ENCODE measurements around the gene FLG.

Gene FLG
- total RNA-seq, result 0 reads per million in 3 donors

DNA sequence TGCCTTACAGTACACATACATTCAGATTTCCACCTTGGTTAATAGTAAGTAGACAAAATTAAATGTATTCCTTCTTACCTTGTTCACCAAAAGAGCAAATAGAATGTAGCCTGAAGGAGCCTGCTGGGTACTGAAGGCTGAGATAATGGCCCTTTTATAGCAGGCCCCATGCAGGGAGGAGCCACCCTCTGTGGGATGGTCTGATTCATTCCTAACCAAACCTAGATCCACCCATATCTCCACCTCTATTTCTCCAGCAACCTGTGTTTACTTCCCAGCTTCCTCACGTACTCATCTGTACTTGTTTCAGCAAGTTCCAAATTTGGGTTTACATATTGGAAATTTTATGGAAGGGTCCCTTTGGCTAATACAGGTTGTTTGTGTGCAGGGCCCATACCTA, at the start of gene FLG:
Gene FLG (minus strand): TSS at position 129 of the 400 bp plus-strand sequence. CDS start 9,783 bp downstream, outside the sequence.
- no peak within 1 kb of the TSS for H3K4me3 ChIP-seq (ENCODE audit: insufficient read depth, low read depth, low read length, poor library complexity, severe bottlenecking)
- no peaks in the 10 kb centered on the region for H3K4me1 ChIP-seq (ENCODE audit: control insufficient read depth, insufficient read depth, low read length, poor library complexity, severe bottlenecking)
- no peaks in the 10 kb centered on the region for H3K36me3 ChIP-seq (ENCODE audit: control insufficient read depth, insufficient read depth, low read length)
- no peak for DNase-seq
- H3K9me3 ChIP-seq (ENCODE audit: control insufficient read depth, low read length), result no peaks in the 10 kb centered on the region
- H3K27ac ChIP-seq (ENCODE audit: insufficient read depth, low read length, poor library complexity, severe bottlenecking), result no peak within 1 kb of the TSS
- no peaks in the 10 kb centered on the region for H3K27me3 ChIP-seq (replicated peaks; ENCODE audit: control insufficient read depth, insufficient read depth, low read length, poor library complexity, severe bottlenecking)

DNA sequence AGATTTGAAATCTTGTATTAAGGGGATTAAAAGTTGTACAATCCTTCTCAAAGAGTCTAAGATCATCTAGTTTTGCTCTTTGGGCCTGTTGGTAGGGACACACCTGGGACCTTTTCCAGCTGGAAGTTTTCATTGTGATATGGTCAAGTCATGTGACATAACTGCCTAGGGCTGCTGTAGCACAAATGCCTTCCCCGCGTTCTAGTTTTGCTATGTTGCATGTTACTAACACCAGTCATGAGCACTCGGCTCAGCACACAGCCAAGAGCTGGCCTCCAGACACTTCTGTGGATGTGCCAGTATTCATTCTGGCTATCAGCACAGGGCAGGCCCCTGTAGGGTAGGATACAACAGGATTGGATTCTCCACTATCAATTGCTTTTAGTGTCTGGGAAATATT, 49.4 kb upstream of the FLG start:
- no peak for DNase-seq
- Histone ChIP-seq H3K27ac (ENCODE audit: insufficient read depth, low read length, poor library complexity, severe bottlenecking) (no peak overlapping the region), H3K36me3 (ENCODE audit: control insufficient read depth, insufficient read depth, low read length) (no peaks in the 10 kb centered on the region), H3K4me3 (ENCODE audit: insufficient read depth, low read depth, low read length, poor library complexity, severe bottlenecking) (no peak overlapping the region), H3K27me3 (replicated peaks; ENCODE audit: control insufficient read depth, insufficient read depth, low read length, poor library complexity, severe bottlenecking) (no peaks in the 10 kb centered on the region), H3K9me3 (ENCODE audit: control insufficient read depth, low read length) (no peaks in the 10 kb centered on the region), H3K4me1 (ENCODE audit: control insufficient read depth, insufficient read depth, low read length, poor library complexity, severe bottlenecking) (no peaks in the 10 kb centered on the region)

DNA sequence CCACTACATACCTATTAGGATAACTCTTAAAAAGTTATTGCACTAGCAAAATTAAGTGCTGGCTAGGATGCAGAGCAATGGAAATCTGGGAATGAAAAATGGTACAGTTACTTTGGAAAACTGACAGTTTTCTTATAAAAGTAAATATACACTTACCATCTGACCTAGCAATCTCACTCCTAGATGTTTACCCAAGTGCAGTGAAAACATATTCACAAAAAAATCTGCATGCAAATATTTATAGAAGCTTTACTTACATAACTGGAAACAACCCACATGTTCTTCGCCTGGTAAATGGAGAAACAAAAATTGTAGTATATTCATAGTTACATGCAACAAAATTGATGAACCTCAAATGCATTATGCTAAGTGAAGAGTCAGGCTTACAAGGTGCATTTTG, 47.6 kb upstream of the FLG start:
- no peak for DNase-seq
- Histone ChIP-seq H3K36me3 (ENCODE audit: control insufficient read depth, insufficient read depth, low read length) (no peaks in the 10 kb centered on the region), H3K27ac (ENCODE audit: insufficient read depth, low read length, poor library complexity, severe bottlenecking) (no peak overlapping the region), H3K27me3 (replicated peaks; ENCODE audit: control insufficient read depth, insufficient read depth, low read length, poor library complexity, severe bottlenecking) (no peaks in the 10 kb centered on the region), H3K9me3 (ENCODE audit: control insufficient read depth, low read length) (no peaks in the 10 kb centered on the region), H3K4me1 (ENCODE audit: control insufficient read depth, insufficient read depth, low read length, poor library complexity, severe bottlenecking) (no peaks in the 10 kb centered on the region), H3K4me3 (ENCODE audit: insufficient read depth, low read depth, low read length, poor library complexity, severe bottlenecking) (no peak overlapping the region)

DNA sequence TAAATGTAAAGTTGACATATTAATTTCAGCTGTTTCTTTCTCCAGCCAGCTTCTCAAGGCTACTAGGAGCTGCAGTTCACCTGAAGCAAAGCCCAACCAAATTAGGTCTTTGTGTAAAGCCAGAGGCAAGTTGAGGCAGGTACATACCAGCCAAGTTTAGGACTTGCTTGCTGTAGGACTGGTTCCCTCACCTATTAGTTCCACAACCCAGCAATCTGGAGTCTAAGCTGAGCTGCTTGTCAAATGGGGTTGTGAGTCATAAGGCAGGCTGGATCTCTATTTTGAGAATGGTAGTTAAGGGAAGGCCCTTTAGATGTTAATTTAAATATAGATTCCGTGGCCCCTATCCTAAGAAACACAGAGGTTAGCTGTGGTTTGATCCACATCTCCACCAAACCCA, 42.4 kb upstream of the FLG start:
- Histone ChIP-seq H3K9me3 (ENCODE audit: control insufficient read depth, low read length) (no peaks in the 10 kb centered on the region), H3K27ac (ENCODE audit: insufficient read depth, low read length, poor library complexity, severe bottlenecking) (no peak overlapping the region), H3K27me3 (replicated peaks; ENCODE audit: control insufficient read depth, insufficient read depth, low read length, poor library complexity, severe bottlenecking) (no peaks in the 10 kb centered on the region), H3K4me1 (ENCODE audit: control insufficient read depth, insufficient read depth, low read length, poor library complexity, severe bottlenecking) (no peaks in the 10 kb centered on the region), H3K36me3 (ENCODE audit: control insufficient read depth, insufficient read depth, low read length) (no peaks in the 10 kb centered on the region), H3K4me3 (ENCODE audit: insufficient read depth, low read depth, low read length, poor library complexity, severe bottlenecking) (no peak overlapping the region)
- no peak for DNase-seq

DNA sequence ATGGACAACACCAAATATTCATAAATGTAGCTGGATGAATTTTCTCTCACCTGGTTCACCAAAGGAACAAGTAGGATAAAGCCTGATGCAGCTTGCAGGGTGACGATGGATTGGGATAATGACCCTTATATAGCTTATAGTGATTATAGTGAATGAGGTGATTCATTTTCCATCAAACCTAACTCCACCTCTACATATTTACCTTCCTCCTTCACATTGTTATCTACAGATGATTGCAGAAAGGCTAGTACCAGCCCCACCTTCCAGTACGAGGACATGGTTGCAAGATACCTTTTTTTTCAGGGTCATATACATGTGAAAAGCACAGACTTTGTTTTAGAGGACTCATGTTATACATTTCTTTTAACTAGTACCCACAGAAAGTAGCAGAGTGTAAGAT, 34.9 kb upstream of the FLG start, which contains the start of gene FLG2:
Gene FLG2 (minus strand): TSS at position 101 of the 400 bp plus-strand sequence. CDS start 1,122 bp downstream, outside the sequence.
- no peaks in the 10 kb centered on the region for H3K4me1 ChIP-seq (ENCODE audit: control insufficient read depth, insufficient read depth, low read length, poor library complexity, severe bottlenecking)
- no peaks in the 10 kb centered on the region for H3K36me3 ChIP-seq (ENCODE audit: control insufficient read depth, insufficient read depth, low read length)
- no peak within 1 kb of the TSS for H3K27ac ChIP-seq (ENCODE audit: insufficient read depth, low read length, poor library complexity, severe bottlenecking)
- H3K4me3 ChIP-seq (ENCODE audit: insufficient read depth, low read depth, low read length, poor library complexity, severe bottlenecking), result no peak within 1 kb of the TSS
- DNase-seq, result no peak
- no peaks in the 10 kb centered on the region for H3K27me3 ChIP-seq (replicated peaks; ENCODE audit: control insufficient read depth, insufficient read depth, low read length, poor library complexity, severe bottlenecking)
- H3K9me3 ChIP-seq (ENCODE audit: control insufficient read depth, low read length), result no peaks in the 10 kb centered on the region

DNA sequence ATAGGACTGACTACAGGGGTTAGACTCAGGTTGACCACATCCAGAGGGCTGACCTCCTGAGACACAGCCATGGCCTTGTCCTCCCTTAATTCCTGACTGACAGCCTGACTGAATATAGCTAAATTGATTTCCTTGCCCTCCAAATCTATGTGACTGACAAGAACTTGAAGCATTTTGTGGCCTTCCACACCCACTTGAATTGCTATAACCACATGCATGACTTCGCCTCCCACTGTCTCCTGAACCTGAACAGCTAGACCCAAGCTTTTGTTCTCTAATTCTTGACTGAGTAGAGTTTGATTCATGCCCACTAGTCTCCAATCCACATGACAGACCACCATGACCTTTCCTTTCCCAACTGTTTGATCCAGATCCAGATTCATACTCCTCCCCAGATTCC, 31.7 kb upstream of the FLG start:
- Histone ChIP-seq H3K27ac (ENCODE audit: insufficient read depth, low read length, poor library complexity, severe bottlenecking) (no peak overlapping the region), H3K4me1 (ENCODE audit: control insufficient read depth, insufficient read depth, low read length, poor library complexity, severe bottlenecking) (no peaks in the 10 kb centered on the region), H3K9me3 (ENCODE audit: control insufficient read depth, low read length) (no peaks in the 10 kb centered on the region), H3K27me3 (replicated peaks; ENCODE audit: control insufficient read depth, insufficient read depth, low read length, poor library complexity, severe bottlenecking) (no peaks in the 10 kb centered on the region), H3K36me3 (ENCODE audit: control insufficient read depth, insufficient read depth, low read length) (no peaks in the 10 kb centered on the region), H3K4me3 (ENCODE audit: insufficient read depth, low read depth, low read length, poor library complexity, severe bottlenecking) (no peak overlapping the region)
- no peak for DNase-seq

DNA sequence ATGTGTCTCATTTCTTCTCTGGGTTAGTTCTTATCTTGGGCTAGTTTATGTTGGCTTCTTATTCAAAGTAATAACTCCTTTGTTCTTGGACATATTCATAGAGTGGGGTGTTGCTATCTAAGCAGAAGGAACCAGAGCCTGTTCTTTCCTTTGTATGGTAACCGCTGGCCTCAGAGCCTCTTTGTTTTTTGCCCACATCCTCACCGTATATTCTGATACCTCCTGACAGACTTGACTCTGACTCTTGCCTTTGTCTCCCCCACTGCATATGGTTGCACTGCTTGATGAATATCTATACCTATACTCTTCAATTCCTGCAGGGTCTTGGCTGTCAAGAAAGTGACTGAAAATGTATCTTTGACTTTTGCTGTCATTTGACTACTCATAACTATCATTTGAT, 24.6 kb upstream of the FLG start:
- peaks cover under 1% of the 10 kb centered on the region for H3K27me3 ChIP-seq (replicated peaks; ENCODE audit: control insufficient read depth, insufficient read depth, low read length, poor library complexity, severe bottlenecking)
- no peaks in the 10 kb centered on the region for H3K36me3 ChIP-seq (ENCODE audit: control insufficient read depth, insufficient read depth, low read length)
- H3K4me3 ChIP-seq (ENCODE audit: insufficient read depth, low read depth, low read length, poor library complexity, severe bottlenecking), result no peak overlapping the region
- H3K9me3 ChIP-seq (ENCODE audit: control insufficient read depth, low read length), result no peaks in the 10 kb centered on the region
- no peaks in the 10 kb centered on the region for H3K4me1 ChIP-seq (ENCODE audit: control insufficient read depth, insufficient read depth, low read length, poor library complexity, severe bottlenecking)
- H3K27ac ChIP-seq (ENCODE audit: insufficient read depth, low read length, poor library complexity, severe bottlenecking), result no peak overlapping the region
- DNase-seq, result no peak

DNA sequence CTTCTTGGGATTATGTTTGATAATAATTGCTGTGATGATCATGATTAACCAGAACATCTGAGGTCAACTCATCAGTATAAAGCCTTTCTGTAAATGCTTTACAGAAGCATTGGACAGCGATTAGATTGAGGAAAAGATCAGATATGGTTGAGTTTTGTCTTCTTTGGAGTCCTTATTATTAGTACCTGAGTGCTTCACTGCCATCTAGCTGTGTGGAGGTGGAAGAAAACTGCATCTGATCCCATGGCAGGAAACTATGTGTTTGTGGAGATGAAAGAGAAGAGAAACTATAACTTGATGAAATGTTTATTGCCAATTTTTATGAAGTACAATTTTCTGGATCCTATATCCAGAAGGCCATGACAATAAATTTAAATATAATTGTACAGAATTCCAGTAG, 23.4 kb upstream of the FLG start:
- no peak for DNase-seq
- no peaks in the 10 kb centered on the region for H3K9me3 ChIP-seq (ENCODE audit: control insufficient read depth, low read length)
- no peak overlapping the region for H3K27ac ChIP-seq (ENCODE audit: insufficient read depth, low read length, poor library complexity, severe bottlenecking)
- H3K4me1 ChIP-seq (ENCODE audit: control insufficient read depth, insufficient read depth, low read length, poor library complexity, severe bottlenecking), result no peaks in the 10 kb centered on the region
- H3K27me3 ChIP-seq (replicated peaks; ENCODE audit: control insufficient read depth, insufficient read depth, low read length, poor library complexity, severe bottlenecking), result peaks cover 3% of the 10 kb centered on the region
- no peak overlapping the region for H3K4me3 ChIP-seq (ENCODE audit: insufficient read depth, low read depth, low read length, poor library complexity, severe bottlenecking)
- H3K36me3 ChIP-seq (ENCODE audit: control insufficient read depth, insufficient read depth, low read length), result no peaks in the 10 kb centered on the region

DNA sequence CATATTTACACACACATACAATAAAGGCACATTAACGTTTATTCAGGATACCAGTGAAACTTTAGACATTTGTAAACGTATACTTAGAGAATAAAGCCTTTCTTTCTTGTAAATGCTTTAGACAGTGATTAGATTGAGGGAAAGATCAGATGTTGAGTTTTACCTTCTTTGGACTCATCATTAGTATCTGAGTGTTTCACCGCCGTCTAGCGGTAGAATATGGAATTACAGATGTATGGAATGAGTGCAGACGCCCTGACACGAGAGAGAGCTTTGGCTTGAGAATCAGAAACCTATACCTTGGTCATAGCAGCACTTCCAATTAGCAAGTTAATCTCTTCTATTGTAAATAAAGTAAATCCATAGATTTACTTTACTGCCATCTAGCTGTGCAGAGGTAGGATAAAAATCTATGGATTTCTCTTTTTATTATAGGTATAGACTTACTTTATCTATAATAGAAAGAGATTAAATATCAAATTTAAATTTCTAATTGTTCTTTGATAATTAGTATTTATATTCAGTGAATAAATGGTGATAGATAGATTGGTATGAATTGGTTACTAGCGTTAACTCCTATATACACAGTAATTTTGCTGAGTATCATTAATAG, 22.2 kb upstream of the FLG start:
- Histone ChIP-seq H3K27me3 (replicated peaks; ENCODE audit: control insufficient read depth, insufficient read depth, low read length, poor library complexity, severe bottlenecking) (peaks cover 3% of the 10 kb centered on the region), H3K36me3 (ENCODE audit: control insufficient read depth, insufficient read depth, low read length) (no peaks in the 10 kb centered on the region), H3K27ac (ENCODE audit: insufficient read depth, low read length, poor library complexity, severe bottlenecking) (no peak overlapping the region), H3K9me3 (ENCODE audit: control insufficient read depth, low read length) (no peaks in the 10 kb centered on the region), H3K4me1 (ENCODE audit: control insufficient read depth, insufficient read depth, low read length, poor library complexity, severe bottlenecking) (no peaks in the 10 kb centered on the region), H3K4me3 (ENCODE audit: insufficient read depth, low read depth, low read length, poor library complexity, severe bottlenecking) (no peak overlapping the region)
- peak in 1 of 3 donors; percentile 23 for DNase-seq

DNA sequence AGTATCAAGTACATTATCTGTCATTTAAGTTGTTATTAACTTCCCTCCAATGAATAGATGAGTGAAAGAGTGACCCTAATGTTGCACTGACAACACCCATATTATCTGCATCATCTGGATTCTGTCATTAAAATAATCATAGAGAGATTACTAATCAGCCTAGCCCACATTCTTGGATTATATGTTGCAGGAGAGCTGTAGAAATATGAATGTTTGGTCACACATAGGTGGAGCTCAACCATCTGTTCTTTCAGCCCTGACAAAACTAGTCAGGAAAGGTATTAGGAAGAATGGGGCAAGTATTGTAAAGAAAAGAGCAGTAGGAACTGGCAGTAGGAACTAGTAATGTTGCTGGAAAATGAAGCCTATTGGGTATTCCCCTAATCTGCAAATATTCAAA, 19.4 kb upstream of the FLG start:
- Histone ChIP-seq H3K9me3 (ENCODE audit: control insufficient read depth, low read length) (no peaks in the 10 kb centered on the region), H3K4me3 (ENCODE audit: insufficient read depth, low read depth, low read length, poor library complexity, severe bottlenecking) (no peak overlapping the region), H3K27ac (ENCODE audit: insufficient read depth, low read length, poor library complexity, severe bottlenecking) (no peak overlapping the region), H3K4me1 (ENCODE audit: control insufficient read depth, insufficient read depth, low read length, poor library complexity, severe bottlenecking) (no peaks in the 10 kb centered on the region), H3K36me3 (ENCODE audit: control insufficient read depth, insufficient read depth, low read length) (no peaks in the 10 kb centered on the region), H3K27me3 (replicated peaks; ENCODE audit: control insufficient read depth, insufficient read depth, low read length, poor library complexity, severe bottlenecking) (peaks cover 3% of the 10 kb centered on the region)
- no peak for DNase-seq

All from effector memory CD4-positive, alpha-beta T cell (primary cell).